Inflammatory macrophage (primary cell): ENCODE data around the gene TUBA4B.
A peak's percentile ranks its signal among the peaks of the same experiment; 100 is the strongest.

Source experiments
- DNase-seq, 2 donors: peaks; one replicate each; pipeline ENCODE4 v3.0.0-alpha.2; 2020 to 2022
- total RNA-seq, 18 experiments: gene quantifications; one replicate each; lab custom pipeline; 2026; ENCODE audit warnings: mixed read lengths in 6 of 18, inconsistent platforms in 2 of 18; lab: John Stamatoyannopoulos, UW

TUBA4B gene
- 0 to 0.26 (median 0) reads per million in 18 experiments for total RNA-seq

GRCh38 chr2:219252900-219253752 is at the start of gene TUBA4B:
Gene TUBA4B (plus strand): TSS chr2:219253243. CDS start chr2:219253408, 165 bp downstream.
- DNase-seq, result peak; percentile 37 to 43

- DNase-seq, result no peak
These were observed 48.4 kb upstream of the TUBA4B start for GRCh38 chr2:219204425-219205164.

GRCh38 chr2:219205165-219205538 is 47.9 kb upstream of the TUBA4B start:
- DNase-seq, result no peak

GRCh38 chr2:219205981-219206327 is 47.1 kb upstream of the TUBA4B start:
- no peak for DNase-seq

GRCh38 chr2:219206328-219207133 is 46.5 kb upstream of the TUBA4B start, which contains the start of gene ZFAND2B:
Gene ZFAND2B (plus strand): TSS chr2:219206782. CDS start chr2:219206988, 206 bp downstream.
- peak; percentile 93 to 96 for DNase-seq

GRCh38 chr2:219207134-219207883 is 45.7 kb upstream of the TUBA4B start:
- no peak for DNase-seq

- DNase-seq, result no peak
These were observed 44.9 kb upstream of the TUBA4B start for GRCh38 chr2:219207884-219208740.

- no peak for DNase-seq
These were observed 43.5 kb upstream of the TUBA4B start for GRCh38 chr2:219209236-219210195.

GRCh38 chr2:219210196-219210885 is 42.7 kb upstream of the TUBA4B start:
- DNase-seq, result no peak

GRCh38 chr2:219210886-219211362 is 42.1 kb upstream of the TUBA4B start:
- DNase-seq, result no peak

GRCh38 chr2:219213026-219213415 is 40.0 kb upstream of the TUBA4B start:
- DNase-seq, result no peak

GRCh38 chr2:219213486-219214071 is 39.5 kb upstream of the TUBA4B start:
- no peak for DNase-seq

GRCh38 chr2:219214141-219214540 is 38.9 kb upstream of the TUBA4B start:
- no peak for DNase-seq

- no peak for DNase-seq
These were observed 38.3 kb upstream of the TUBA4B start for GRCh38 chr2:219214786-219215185.

- no peak for DNase-seq
These were observed 37.0 kb upstream of the TUBA4B start for GRCh38 chr2:219215871-219216534.

GRCh38 chr2:219216535-219216915 is 36.5 kb upstream of the TUBA4B start:
- no peak for DNase-seq

- peak; percentile 17 to 54 for DNase-seq
These were observed 34.8 kb upstream of the TUBA4B start for GRCh38 chr2:219218217-219218731.
